ENCODE data around the gene ILF3. TPM values are rescaled to one million over a fixed set of nuclear protein-coding genes. Genes with fewer than 3 reads are reported as not detected.
A peak's percentile ranks its signal among the peaks of the same experiment; 100 is the strongest.

Gene ILF3
- total and polyA plus RNA-seq, 2 donors (not counting 1 experiment from before 2014, with no cell fraction given), result 78.4 to 109 TPM

GRCh38 chr19:10724573-10725071 lies 70.5 kb downstream of the ILF3 start:
- TF ChIP-seq EZH2 (IDR thresholded peaks at IDR 0.05; ENCODE audit: low read length, missing control alignments) (no peak), CTCF (conservative IDR thresholded peaks at IDR 0.05 in 1 of 2, IDR thresholded peaks at IDR 0.05 in 1 of 2; ENCODE audit: low read depth in 1 of 2, low read length in 2 of 2) (no peak)
- Histone ChIP-seq H4K20me1 (ENCODE audit: control insufficient read depth, extremely low read depth, insufficient read depth, low read length) (peaks cover 2% of the 10 kb centered on the region), H3K4me2 (ENCODE audit: extremely low read depth, insufficient read depth, low read length) (peak overlapping the region; percentile 23), H3K4me3 (replicated peaks in 1 of 4; ENCODE audit: control extremely low read depth in 1 of 4, insufficient read depth in 1 of 4, low read depth in 3 of 4, low read length in 4 of 4) (no peak overlapping the region), H3K27me3 (ENCODE audit: control insufficient read depth, insufficient read depth, low read length) (no peaks in the 10 kb centered on the region), H3K36me3 (ENCODE audit: control insufficient read depth, insufficient read depth, low read length) (no peaks in the 10 kb centered on the region), H3K9ac (ENCODE audit: insufficient read depth, low read length) (no peak overlapping the region), H2AFZ (ENCODE audit: low read length) (no peak overlapping the region), H3K79me2 (ENCODE audit: control insufficient read depth, insufficient read depth, low read length) (peaks cover 93% of the 10 kb centered on the region), H3K4me1 (ENCODE audit: control insufficient read depth, extremely low read depth, insufficient read depth, low read length) (peaks cover 5% of the 10 kb centered on the region), H3K9me3 (ENCODE audit: control insufficient read depth, insufficient read depth, low read depth, low read length) (no peaks in the 10 kb centered on the region), H3K27ac (ENCODE audit: insufficient read depth, low read length) (no peak overlapping the region)
- no peak for DNase-seq (ENCODE audit: low read depth in 2 of 2)

GRCh38 chr19:10725415-10725814 lies 71.3 kb downstream of the ILF3 start:
- Histone ChIP-seq H3K27ac (ENCODE audit: insufficient read depth, low read length) (no peak overlapping the region), H3K4me3 (replicated peaks in 1 of 4; ENCODE audit: control extremely low read depth in 1 of 4, insufficient read depth in 1 of 4, low read depth in 3 of 4, low read length in 4 of 4) (no peak overlapping the region), H3K9me3 (ENCODE audit: control insufficient read depth, insufficient read depth, low read depth, low read length) (no peaks in the 10 kb centered on the region), H3K27me3 (ENCODE audit: control insufficient read depth, insufficient read depth, low read length) (no peaks in the 10 kb centered on the region), H3K4me1 (ENCODE audit: control insufficient read depth, extremely low read depth, insufficient read depth, low read length) (peaks cover 2% of the 10 kb centered on the region), H3K9ac (ENCODE audit: insufficient read depth, low read length) (no peak overlapping the region), H3K36me3 (ENCODE audit: control insufficient read depth, insufficient read depth, low read length) (peaks cover 3% of the 10 kb centered on the region), H4K20me1 (ENCODE audit: control insufficient read depth, extremely low read depth, insufficient read depth, low read length) (peaks cover 2% of the 10 kb centered on the region), H3K4me2 (ENCODE audit: extremely low read depth, insufficient read depth, low read length) (no peak overlapping the region), H2AFZ (ENCODE audit: low read length) (no peak overlapping the region), H3K79me2 (ENCODE audit: control insufficient read depth, insufficient read depth, low read length) (peaks cover 93% of the 10 kb centered on the region)
- no peak for TF ChIP-seq EZH2 (IDR thresholded peaks at IDR 0.05; ENCODE audit: low read length, missing control alignments)
- TF ChIP-seq CTCF (conservative IDR thresholded peaks at IDR 0.05 in 1 of 2, IDR thresholded peaks at IDR 0.05 in 1 of 2; ENCODE audit: low read depth in 1 of 2, low read length in 2 of 2), result no peak
- no peak for DNase-seq (ENCODE audit: low read depth in 2 of 2)

GRCh38 chr19:10726268-10726667 lies 72.1 kb downstream of the ILF3 start:
- H2AFZ ChIP-seq (ENCODE audit: low read length), result no peak overlapping the region
- no peak overlapping the region for H3K4me3 ChIP-seq (replicated peaks in 1 of 4; ENCODE audit: control extremely low read depth in 1 of 4, insufficient read depth in 1 of 4, low read depth in 3 of 4, low read length in 4 of 4)
- H3K4me2 ChIP-seq (ENCODE audit: extremely low read depth, insufficient read depth, low read length), result no peak overlapping the region
- no peaks in the 10 kb centered on the region for H3K27me3 ChIP-seq (ENCODE audit: control insufficient read depth, insufficient read depth, low read length)
- H3K9me3 ChIP-seq (ENCODE audit: control insufficient read depth, insufficient read depth, low read depth, low read length), result no peaks in the 10 kb centered on the region
- peaks cover 93% of the 10 kb centered on the region for H3K79me2 ChIP-seq (ENCODE audit: control insufficient read depth, insufficient read depth, low read length)
- H4K20me1 ChIP-seq (ENCODE audit: control insufficient read depth, extremely low read depth, insufficient read depth, low read length), result peaks cover 2% of the 10 kb centered on the region
- peaks cover 2% of the 10 kb centered on the region for H3K4me1 ChIP-seq (ENCODE audit: control insufficient read depth, extremely low read depth, insufficient read depth, low read length)
- TF ChIP-seq CTCF (conservative IDR thresholded peaks at IDR 0.05 in 1 of 2, IDR thresholded peaks at IDR 0.05 in 1 of 2; ENCODE audit: low read depth in 1 of 2, low read length in 2 of 2) (no peak), EZH2 (IDR thresholded peaks at IDR 0.05; ENCODE audit: low read length, missing control alignments) (no peak)
- H3K9ac ChIP-seq (ENCODE audit: insufficient read depth, low read length), result no peak overlapping the region
- DNase-seq (ENCODE audit: low read depth in 2 of 2), result no peak
- peaks cover 3% of the 10 kb centered on the region for H3K36me3 ChIP-seq (ENCODE audit: control insufficient read depth, insufficient read depth, low read length)
- no peak overlapping the region for H3K27ac ChIP-seq (ENCODE audit: insufficient read depth, low read length)
